ENCODE data around the gene FAM114A1. TPM values are rescaled to one million over a fixed set of nuclear protein-coding genes. Genes with fewer than 3 reads are reported as not detected.

FAM114A1 gene
- total and polyA plus RNA-seq, 2 of the 8 experiments (the other 6 are each of a cell fraction or from before 2014, with no cell fraction given), result 9.5 to 12.0 TPM

DNA sequence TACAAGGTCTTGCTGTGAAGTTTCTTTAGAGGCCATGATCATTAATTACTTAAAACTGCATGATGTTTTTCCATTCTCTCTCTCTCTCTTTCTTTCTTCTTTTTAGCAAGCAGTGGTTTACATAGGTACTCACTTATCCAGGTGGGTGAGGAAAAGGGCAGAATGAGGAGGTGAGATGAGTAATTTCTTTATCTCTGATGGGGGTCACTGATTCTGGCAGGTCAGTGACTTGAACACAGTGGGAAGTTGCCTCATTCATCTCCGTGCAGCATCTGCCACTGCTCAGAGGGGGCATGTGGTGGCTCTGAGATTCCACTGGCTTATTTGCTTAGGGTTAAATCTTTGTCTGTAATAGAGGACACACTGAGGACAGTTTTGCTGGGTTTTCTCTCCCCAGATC, 62.6 kb downstream of the FAM114A1 start:
- WGBS, 2 experiments (ENCODE audit: extremely low coverage in 1 of 2, insufficient coverage in 1 of 2, insufficient read length in 1 of 2, insufficient replicate concordance in 2 of 2, low coverage in 1 of 2, low lambda C conversion rate in 2 of 2, missing lambda C conversion rate in 1 of 2), result 38% methylated on average over 1 of the region's 1 CpG; no CpG with 5 or more reads in 1 of the 2 experiments
- no peak overlapping the region for H3K23ac ChIP-seq (ENCODE audit: insufficient read length)
- no peak overlapping the region for H3K4me2 ChIP-seq (ENCODE audit: insufficient read depth in 1 of 2, low read depth in 2 of 2, low read length in 2 of 2)
- no peak overlapping the region for H3K18ac ChIP-seq (ENCODE audit: extremely low read depth, low read length)
- H2AFZ ChIP-seq (ENCODE audit: low read length), result no peak overlapping the region
- H3K9ac ChIP-seq (replicated peaks in 1 of 4; ENCODE audit: extremely low read depth in 1 of 4, low read depth in 3 of 4, low read length in 3 of 4), result no peak overlapping the region
- peaks cover 0 to 3% (median 0%) of the 10 kb centered on the region in 4 experiments; a peak in 1 of 8 replicates for H3K36me3 ChIP-seq (ENCODE audit: control insufficient read depth in 2 of 4, insufficient read depth in 4 of 4, low read length in 3 of 4)
- no peak overlapping the region for H3K27ac ChIP-seq (ENCODE audit: low read depth, low read length)
- H2BK120ac ChIP-seq (replicated peaks; ENCODE audit: low read depth, low read length), result no peak overlapping the region
- POLR2A ChIA-PET (ENCODE audit: partially characterized antibody), result no interaction called here
- no peak overlapping the region for H4K91ac ChIP-seq (replicated peaks; ENCODE audit: insufficient read length, low read length)
- H3K79me2 ChIP-seq (ENCODE audit: control insufficient read depth in 1 of 2, insufficient read depth in 2 of 2, low read length in 2 of 2), result no peaks in the 10 kb centered on the region
- no peak overlapping the region for H3K4ac ChIP-seq (replicated peaks; ENCODE audit: insufficient read length, low read depth, low read length)
- no peak for FAIRE-seq
- no peak overlapping the region for H2BK12ac ChIP-seq (ENCODE audit: low read depth, low read length)
- H2BK20ac ChIP-seq (ENCODE audit: low read length), result no peak overlapping the region
- DNase-seq (ENCODE audit: low read depth in 1 of 2, low spot score in 2 of 2), result no peak
- H3K9me3 ChIP-seq (ENCODE audit: insufficient read depth in 2 of 2, low read depth in 1 of 2, low read length in 1 of 2), result no peaks in the 10 kb centered on the region
- H4K5ac ChIP-seq (ENCODE audit: insufficient read length, low read depth, low read length), result no peak overlapping the region
- no peak overlapping the region for H4K8ac ChIP-seq (ENCODE audit: extremely low read depth, insufficient read depth, low read length)
- no peak overlapping the region for H3K56ac ChIP-seq (replicated peaks; ENCODE audit: insufficient read length, low read depth, low read length)
- no peaks in the 10 kb centered on the region for H3K23me2 ChIP-seq (ENCODE audit: low read depth, low read length)
- H2AK5ac ChIP-seq (ENCODE audit: low read depth, low read length), result no peak overlapping the region
- H2BK15ac ChIP-seq (ENCODE audit: low read length), result no peak overlapping the region
- H3K4me3 ChIP-seq (ENCODE audit: extremely low read depth in 1 of 4, insufficient read depth in 2 of 4, low read depth in 3 of 4, low read length in 4 of 4), result no peak overlapping the region
- CTCF ChIA-PET (ENCODE audit: partially characterized antibody), result interaction anchor here (1.2 kb wide), 2 partner anchors 16 to 38 kb away, joined by 3 read pairs; no protein-coding TSS in a partner anchor
- H2BK5ac ChIP-seq (ENCODE audit: low read depth, low read length), result no peak overlapping the region
- no peaks in the 10 kb centered on the region for H4K20me1 ChIP-seq (replicated peaks in 1 of 2; ENCODE audit: control insufficient read depth in 1 of 2, insufficient read depth in 2 of 2, low read length in 2 of 2)
- H3K14ac ChIP-seq (ENCODE audit: insufficient read length), result no peak overlapping the region
- no peaks in the 10 kb centered on the region for H3K79me1 ChIP-seq (ENCODE audit: low read depth, low read length)
- H3K27me3 ChIP-seq (replicated peaks in 1 of 4; ENCODE audit: control insufficient read depth in 3 of 4, extremely low read depth in 1 of 4, insufficient read depth in 3 of 4, low read length in 3 of 4), result no peaks in the 10 kb centered on the region
- H3K4me1 ChIP-seq (replicated peaks in 1 of 4; ENCODE audit: control insufficient read depth in 3 of 4, insufficient read depth in 4 of 4, low read length in 3 of 4), result peaks cover 0 to 3% (median 0%) of the 10 kb centered on the region in 4 experiments; a peak in 2 of 7 replicates
- TF ChIP-seq, protein P1, sequence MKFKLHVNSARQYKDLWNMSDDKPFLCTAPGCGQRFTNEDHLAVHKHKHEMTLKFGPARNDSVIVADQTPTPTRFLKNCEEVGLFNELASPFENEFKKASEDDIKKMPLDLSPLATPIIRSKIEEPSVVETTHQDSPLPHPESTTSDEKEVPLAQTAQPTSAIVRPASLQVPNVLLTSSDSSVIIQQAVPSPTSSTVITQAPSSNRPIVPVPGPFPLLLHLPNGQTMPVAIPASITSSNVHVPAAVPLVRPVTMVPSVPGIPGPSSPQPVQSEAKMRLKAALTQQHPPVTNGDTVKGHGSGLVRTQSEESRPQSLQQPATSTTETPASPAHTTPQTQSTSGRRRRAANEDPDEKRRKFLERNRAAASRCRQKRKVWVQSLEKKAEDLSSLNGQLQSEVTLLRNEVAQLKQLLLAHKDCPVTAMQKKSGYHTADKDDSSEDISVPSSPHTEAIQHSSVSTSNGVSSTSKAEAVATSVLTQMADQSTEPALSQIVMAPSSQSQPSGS (IDR thresholded peaks at IDR 0.05; ENCODE audit: low read length), result no peak
- TF ChIP-seq BRCA1 (IDR thresholded peaks at IDR 0.05; ENCODE audit: low read depth, low read length) (no peak), YY1 (IDR thresholded peaks at IDR 0.05; ENCODE audit: low read depth, low read length) (no peak), RFX5 (IDR thresholded peaks at IDR 0.05; ENCODE audit: borderline replicate concordance, low read depth, low read length) (no peak), KDM1A (IDR thresholded peaks at IDR 0.05; ENCODE audit: borderline replicate concordance, low read length) (no peak), SAP30 (IDR thresholded peaks at IDR 0.05; ENCODE audit: insufficient read depth, insufficient replicate concordance, low read length) (no peak), RBBP5 (IDR thresholded peaks at IDR 0.05; ENCODE audit: borderline replicate concordance, low read depth, low read length) (no peak), NRF1 (IDR thresholded peaks at IDR 0.05; ENCODE audit: low read depth, low read length) (no peak), SIN3A (conservative IDR thresholded peaks at IDR 0.05 in 1 of 2, IDR thresholded peaks at IDR 0.05 in 1 of 2; ENCODE audit: low read depth in 1 of 2, low read length in 2 of 2) (no peak), JUND (IDR thresholded peaks at IDR 0.05; ENCODE audit: low read length) (no peak), SIRT6 (IDR thresholded peaks at IDR 0.05; ENCODE audit: low read length) (no peak), FOSL1 (IDR thresholded peaks at IDR 0.05; ENCODE audit: insufficient read depth, low read depth, low read length) (no peak)

All from H1 (cell line).